H9 (cell line): ENCODE data around the gene ISL1. TPM values are rescaled to one million over a fixed set of nuclear protein-coding genes. Genes with fewer than 3 reads are reported as not detected.
A peak's percentile ranks its signal among the peaks of the same experiment; 100 is the strongest.

ENCODE experiments used
- DNase-seq: peaks from one replicate; pipeline ENCODE4 v3.0.0-alpha.2; 2017
- H2AFZ ChIP-seq: one replicate; pipeline ENCODE4 v1.6.1; 2013; ENCODE audit warnings: mild to moderate bottlenecking, low read length, control low read depth, moderate library complexity
- H2AK5ac ChIP-seq: 2 replicates; pipeline ENCODE4 v1.6.1; 2013; ENCODE audit warnings: low read length, control low read depth, mixed read lengths; ENCODE audit not compliant: insufficient read length
- H2BK120ac ChIP-seq: one replicate; pipeline ENCODE4 v1.6.1; 2013; ENCODE audit warnings: low read depth, mild to moderate bottlenecking, low read length, control low read depth, inconsistent platforms; ENCODE audit not compliant: poor library complexity, severe bottlenecking
- H2BK12ac ChIP-seq: 2 replicates; pipeline ENCODE4 v1.6.1; 2013; ENCODE audit warnings: low read length, control low read depth, mixed read lengths, low read depth; ENCODE audit not compliant: insufficient read length
- H2BK15ac ChIP-seq: 2 replicates; pipeline ENCODE4 v1.6.1; 2013; ENCODE audit warnings: low read depth, low read length, control low read depth
- H2BK20ac ChIP-seq: one replicate; pipeline ENCODE4 v1.6.1; 2013; ENCODE audit warnings: low read depth, mild to moderate bottlenecking, low read length, control low read depth, inconsistent platforms; ENCODE audit not compliant: poor library complexity, severe bottlenecking
- H2BK5ac ChIP-seq: 2 replicates; pipeline ENCODE4 v1.6.1; 2013; ENCODE audit warnings: low read length, control low read depth, mixed read lengths; ENCODE audit not compliant: insufficient read length
- H3K14ac ChIP-seq: 2 replicates; pipeline ENCODE4 v1.6.1; 2013; ENCODE audit warnings: low read length, control low read depth; ENCODE audit not compliant: insufficient read depth
- H3K18ac ChIP-seq: 2 replicates; pipeline ENCODE4 v1.6.1; 2013; ENCODE audit warnings: low read depth, mild to moderate bottlenecking, mixed read lengths, low read length, control low read depth; ENCODE audit not compliant: insufficient read length
- H3K23ac ChIP-seq: 2 replicates; pipeline ENCODE4 v1.6.1; 2013; ENCODE audit warnings: low read length, control low read depth, mixed read lengths, low read depth; ENCODE audit not compliant: insufficient read length
- H3K23me2 ChIP-seq: 2 replicates; pipeline ENCODE4 v1.6.1; 2013; ENCODE audit warnings: low read depth, mild to moderate bottlenecking, mixed read lengths, low read length, control low read depth; ENCODE audit not compliant: insufficient read length, poor library complexity, severe bottlenecking
- H3K27ac ChIP-seq: 2 replicates; pipeline ENCODE4 v1.5.1; 2013; ENCODE audit warnings: low read length, control low read depth, mixed read lengths, low read depth; ENCODE audit not compliant: insufficient read length
- H3K27me3 ChIP-seq: 2 replicates; pipeline ENCODE4 v1.6.1; 2013; ENCODE audit warnings: low read length, control low read depth, inconsistent platforms; ENCODE audit not compliant: insufficient read depth
- H3K4ac ChIP-seq: 2 replicates; pipeline ENCODE4 v1.6.1; 2013; ENCODE audit warnings: low read depth, mild to moderate bottlenecking, control low read depth, inconsistent platforms, low read length, moderate library complexity
- H3K4me1 ChIP-seq: 2 replicates; pipeline ENCODE4 v1.6.1; 2013; ENCODE audit warnings: low read length, control low read depth, inconsistent platforms; ENCODE audit not compliant: insufficient read depth
- H3K4me2 ChIP-seq: 2 replicates; pipeline ENCODE4 v1.6.1; 2013; ENCODE audit warnings: low read length, control low read depth, mixed read lengths; ENCODE audit not compliant: insufficient read length, insufficient read depth
- H3K56ac ChIP-seq: 2 replicates; pipeline ENCODE4 v1.6.1; 2013; ENCODE audit warnings: low read depth, mild to moderate bottlenecking, mixed read lengths, low read length, control low read depth; ENCODE audit not compliant: insufficient read length
- H3K79me1 ChIP-seq: 2 replicates; pipeline ENCODE4 v1.6.1; 2013; ENCODE audit warnings: low read depth, mild to moderate bottlenecking, moderate library complexity, low read length, control low read depth, inconsistent platforms; ENCODE audit not compliant: insufficient read depth, poor library complexity, severe bottlenecking
- H3K79me2 ChIP-seq: 2 replicates; pipeline ENCODE4 v1.6.1; 2013; ENCODE audit warnings: low read length, control low read depth, inconsistent platforms; ENCODE audit not compliant: insufficient read depth
- H3K9ac ChIP-seq: 2 replicates; pipeline ENCODE4 v1.6.1; 2013; ENCODE audit warnings: low read length, control low read depth, mixed read lengths; ENCODE audit not compliant: insufficient read length; ENCODE audit errors: extremely low read depth
- H3K9me3 ChIP-seq: one replicate; pipeline ENCODE4 v1.6.1; 2013; ENCODE audit warnings: low read depth, low read length, inconsistent platforms; ENCODE audit not compliant: control insufficient read depth
- H3T11ph ChIP-seq: one replicate; pipeline ENCODE4 v1.6.1; 2013; ENCODE audit warnings: mild to moderate bottlenecking, low read length, control low read depth, inconsistent platforms
- H4K20me1 ChIP-seq: one replicate; pipeline ENCODE4 v1.6.1; 2013; ENCODE audit not compliant: control insufficient read depth, insufficient read length, insufficient read depth
- H4K5ac ChIP-seq: 2 replicates; pipeline ENCODE4 v1.6.1; 2013; ENCODE audit warnings: low read depth, mild to moderate bottlenecking, mixed read lengths, low read length, control low read depth; ENCODE audit not compliant: insufficient read length
- H4K8ac ChIP-seq: replicated peaks from 2 replicates; pipeline ENCODE4 v1.6.1; 2013; ENCODE audit warnings: low read length, control low read depth, mixed read lengths, low read depth; ENCODE audit not compliant: insufficient read length
- H4K91ac ChIP-seq: 2 replicates; pipeline ENCODE4 v1.6.1; 2013; ENCODE audit warnings: low read depth, mild to moderate bottlenecking, moderate library complexity, mixed read lengths, low read length, control low read depth; ENCODE audit not compliant: insufficient read length
- H3K27ac Mint-ChIP-seq, 3 experiments: 2 replicates in 2 of 3; 3 replicates in 1 of 3; pipeline ENCODE4 v1.8.0; 2020 to 2021; ENCODE audit warnings: mixed read lengths in 3 of 3, mild to moderate bottlenecking in 1 of 3, moderate library complexity in 1 of 3
- H3K27me3 Mint-ChIP-seq: 2 replicates; pipeline ENCODE4 v1.8.0; 2021; ENCODE audit warnings: low read depth, mild to moderate bottlenecking, moderate library complexity, mixed read lengths
- H3K36me3 Mint-ChIP-seq, 3 experiments: 2 replicates in 2 of 3; 3 replicates in 1 of 3; pipeline ENCODE4 v1.8.0; 2020 to 2021; ENCODE audit warnings: low read depth in 3 of 3, mixed read lengths in 3 of 3; ENCODE audit not compliant: insufficient read depth in 1 of 3
- H3K4me1 Mint-ChIP-seq, 2 experiments: 2 replicates each; pipeline ENCODE4 v1.8.0; 2020; ENCODE audit warnings: mixed read lengths in 2 of 2
- H3K4me3 Mint-ChIP-seq, 2 experiments: 2 replicates in 1 of 2; 3 replicates in 1 of 2; pipeline ENCODE4 v1.8.0; 2020 to 2021; ENCODE audit warnings: mild to moderate bottlenecking in 2 of 2, mixed read lengths in 2 of 2, moderate library complexity in 1 of 2
- H3K9me3 Mint-ChIP-seq, 2 experiments: 2 replicates in 1 of 2; 3 replicates in 1 of 2; pipeline ENCODE4 v1.8.0; 2020; ENCODE audit warnings: mild to moderate bottlenecking in 2 of 2, mixed read lengths in 2 of 2, moderate library complexity in 1 of 2
- WGBS: extraction: QIAGEN DNeasy Blood & Tissue Kit; methylation state at CpG from one replicate; pipeline ENCODE4 v1.1.7; 2013; ENCODE audit warnings: missing lambda C conversion rate, low lambda C conversion rate, mixed read lengths; ENCODE audit not compliant: insufficient read length; ENCODE audit errors: extremely low coverage; 5-methylcytosine and 5-hydroxymethylcytosine counted together
- total RNA-seq: library from RNA; stranded (reverse); gene quantifications from 2 replicates; pipeline ENCODE4 v1.2.1, GENCODE V29; 2021
- TF ChIP-seq, protein P1 (sequence below): fragments of 200-600 bp; sonication (generic); conservative IDR thresholded peaks from 3 replicates; pipeline ENCODE4 v1.8.0; 2021; ENCODE audit warnings: antibody characterized with exemption, mild to moderate bottlenecking

Gene ISL1
- total RNA-seq, 1 experiment from 2014 or later: not detected

DNA sequence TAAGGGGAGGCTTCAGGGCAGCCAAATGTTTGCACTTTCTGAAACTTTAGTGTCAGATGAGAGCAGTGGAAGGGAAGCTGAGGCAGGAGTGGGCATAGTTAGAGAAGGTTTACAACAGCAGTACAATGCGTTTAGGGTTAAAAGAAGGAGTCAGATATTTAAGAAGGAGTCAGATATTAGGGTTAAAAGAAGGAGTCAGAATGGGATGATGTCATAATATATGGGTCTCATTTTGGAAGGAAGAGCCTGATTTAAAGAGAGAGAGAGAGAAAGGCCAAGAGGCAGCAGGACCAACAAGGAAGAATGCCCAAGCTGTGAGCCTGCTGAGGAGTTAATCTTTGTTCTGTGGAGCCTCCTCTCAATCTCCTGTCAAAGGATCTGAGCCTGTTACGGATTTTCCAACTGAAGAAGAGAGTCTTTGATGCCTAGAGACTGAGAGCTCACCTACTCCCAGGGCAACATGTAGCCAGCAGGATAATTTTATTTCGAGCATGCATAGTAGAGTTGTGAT lies 9.5 kb downstream of the ISL1 start:
- Histone ChIP-seq H3K23me2 (peaks cover 10% of the 10 kb centered on the region), H2AK5ac (no peak overlapping the region), H3K27me3 (peaks cover 89% of the 10 kb centered on the region), H3K4ac (no peak overlapping the region), H3T11ph (no peak overlapping the region), H4K20me1 (no peaks in the 10 kb centered on the region), H3K14ac (no peak overlapping the region), H3K18ac (no peak overlapping the region), H4K91ac (no peak overlapping the region), H3K79me2 (no peaks in the 10 kb centered on the region), H3K27ac (no peak overlapping the region), H2BK120ac (no peak overlapping the region), H3K9me3 (no peaks in the 10 kb centered on the region), H3K79me1 (no peaks in the 10 kb centered on the region), H3K23ac (no peak overlapping the region), H3K56ac (no peak overlapping the region), H4K8ac (no peak overlapping the region), H3K4me2 (no peak overlapping the region), H2BK12ac (no peak overlapping the region), H2BK5ac (no peak overlapping the region), H2AFZ (no peak overlapping the region), H4K5ac (no peak overlapping the region), H3K9ac (no peak overlapping the region), H2BK20ac (no peak overlapping the region), H3K4me1 (no peaks in the 10 kb centered on the region; the same call in 1 of the 2 replicates), H2BK15ac (no peak overlapping the region)
- peak; percentile 52 for DNase-seq
- Mint-ChIP-seq H3K36me3 (no peaks in the 10 kb centered on the region; a peak in 1 of 7 replicates), H3K27me3 (peaks cover 100% of the 10 kb centered on the region), H3K4me3 (no peak overlapping the region), H3K9me3 (peaks cover 6 to 14% of the 10 kb centered on the region in 2 experiments; a peak in 2 of 5 replicates), H3K4me1 (peaks cover 49 to 90% of the 10 kb centered on the region in 2 experiments), H3K27ac (peak overlapping the region in 1 of 3 experiments; percentile 3; a peak in 2 of 7 replicates)
- TF ChIP-seq, protein P1, sequence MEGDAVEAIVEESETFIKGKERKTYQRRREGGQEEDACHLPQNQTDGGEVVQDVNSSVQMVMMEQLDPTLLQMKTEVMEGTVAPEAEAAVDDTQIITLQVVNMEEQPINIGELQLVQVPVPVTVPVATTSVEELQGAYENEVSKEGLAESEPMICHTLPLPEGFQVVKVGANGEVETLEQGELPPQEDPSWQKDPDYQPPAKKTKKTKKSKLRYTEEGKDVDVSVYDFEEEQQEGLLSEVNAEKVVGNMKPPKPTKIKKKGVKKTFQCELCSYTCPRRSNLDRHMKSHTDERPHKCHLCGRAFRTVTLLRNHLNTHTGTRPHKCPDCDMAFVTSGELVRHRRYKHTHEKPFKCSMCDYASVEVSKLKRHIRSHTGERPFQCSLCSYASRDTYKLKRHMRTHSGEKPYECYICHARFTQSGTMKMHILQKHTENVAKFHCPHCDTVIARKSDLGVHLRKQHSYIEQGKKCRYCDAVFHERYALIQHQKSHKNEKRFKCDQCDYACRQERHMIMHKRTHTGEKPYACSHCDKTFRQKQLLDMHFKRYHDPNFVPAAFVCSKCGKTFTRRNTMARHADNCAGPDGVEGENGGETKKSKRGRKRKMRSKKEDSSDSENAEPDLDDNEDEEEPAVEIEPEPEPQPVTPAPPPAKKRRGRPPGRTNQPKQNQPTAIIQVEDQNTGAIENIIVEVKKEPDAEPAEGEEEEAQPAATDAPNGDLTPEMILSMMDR: no peak
- WGBS: no CpG with 5 or more reads among the region's 3 CpGs
